NCI-H1694 (cell line): Measurements from ENCODE around the gene CLASP2.
"Not testable (repeated sequence)": the region's sequence is repeated elsewhere in the genome, so short reads cannot be mapped to it uniquely, and the experiment has no call there.

Experiments
- DNase-seq: peaks from one replicate; lab custom pipeline; 2025; lab: John Stamatoyannopoulos, UW

Gene CLASP2

GRCh38 chr3:33543601-33544000 lies 174.5 kb downstream of the CLASP2 start:
- DNase-seq: no peak

GRCh38 chr3:33541918-33542317 lies 176.1 kb downstream of the CLASP2 start:
- DNase-seq: no peak

GRCh38 chr3:33538678-33539339 lies 179.2 kb downstream of the CLASP2 start:
- DNase-seq: no peak

GRCh38 chr3:33537133-33537532 lies 180.9 kb downstream of the CLASP2 start:
- DNase-seq: no peak

- no peak for DNase-seq
Measured at GRCh38 chr3:33526787-33527186, 191.3 kb downstream of the CLASP2 start.

- no peak for DNase-seq
Measured at GRCh38 chr3:33525232-33525631, 192.8 kb downstream of the CLASP2 start.

- DNase-seq: no peak
Measured at GRCh38 chr3:33523093-33523667, 194.9 kb downstream of the CLASP2 start.

GRCh38 chr3:33521736-33522135 lies 196.3 kb downstream of the CLASP2 start:
- DNase-seq: no peak

GRCh38 chr3:33513262-33513863 lies 204.7 kb downstream of the CLASP2 start:
- no peak for DNase-seq

GRCh38 chr3:33505027-33505426 lies 213.0 kb downstream of the CLASP2 start:
- DNase-seq: no peak

GRCh38 chr3:33496449-33496848 lies 221.6 kb downstream of the CLASP2 start:
- no peak for DNase-seq

GRCh38 chr3:33491721-33492120 lies 226.3 kb downstream of the CLASP2 start:
- DNase-seq: no peak

GRCh38 chr3:33490641-33491241 lies 227.3 kb downstream of the CLASP2 start:
- no peak for DNase-seq

- DNase-seq: no peak
Measured at GRCh38 chr3:33488683-33489082, 229.4 kb downstream of the CLASP2 start.

- DNase-seq: no peak
Measured at GRCh38 chr3:33488246-33488645, 229.8 kb downstream of the CLASP2 start.

- DNase-seq: no peak
Measured at GRCh38 chr3:33482111-33482521, 235.9 kb downstream of the CLASP2 start.

GRCh38 chr3:33474896-33475295 lies 243.2 kb downstream of the CLASP2 start:
- DNase-seq: no peak

GRCh38 chr3:33473813-33474212 lies 244.2 kb downstream of the CLASP2 start:
- no peak for DNase-seq

- DNase-seq: no peak
Measured at GRCh38 chr3:33467786-33468185, 250.3 kb downstream of the CLASP2 start.

- DNase-seq: no peak
Measured at GRCh38 chr3:33461097-33461496, 257.0 kb downstream of the CLASP2 start.

- not testable (repeated sequence) for DNase-seq
Measured at GRCh38 chr3:33459577-33459976, 258.5 kb downstream of the CLASP2 start.

GRCh38 chr3:33458446-33458845 lies 259.6 kb downstream of the CLASP2 start:
- DNase-seq: no peak

GRCh38 chr3:33456756-33457155 lies 261.3 kb downstream of the CLASP2 start:
- no peak for DNase-seq
